Fibroblast of the conjunctiva (primary cell): Measurements from ENCODE around the gene DMRT2.

ENCODE experiments used
- DNase-seq: peaks from one replicate; pipeline ENCODE4 v3.0.0-alpha.2; 2010; ENCODE audit warnings: low read depth

DMRT2 gene

GRCh38 chr9:1050125-1050895 is at the start of gene DMRT2:
TSS of gene DMRT2 (plus strand) at chr9:1050357. CDS start at chr9:1051614, 1,257 bp downstream.
- DNase-seq, result peak; percentile 74

DNA sequence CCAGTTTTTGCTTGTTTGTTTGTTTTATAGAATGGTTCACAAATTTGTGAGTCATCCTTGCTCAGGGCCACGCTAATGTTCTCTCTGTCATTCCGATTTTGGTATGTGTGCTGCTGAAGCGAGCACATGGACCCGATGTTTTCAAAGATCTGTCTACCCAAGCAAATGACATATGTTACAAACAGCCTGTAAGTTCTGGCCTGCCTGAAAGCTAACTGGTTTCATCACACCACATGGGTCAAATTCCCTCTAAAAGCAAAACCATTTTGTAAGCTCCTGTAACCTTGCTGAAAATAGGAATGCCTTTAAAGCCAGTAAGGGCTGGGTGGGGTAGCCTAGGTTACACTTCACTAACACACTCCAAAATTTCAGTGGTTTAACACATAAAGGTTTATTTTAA is 48.3 kb upstream of the DMRT2 start:
- DNase-seq, result no peak

DNA sequence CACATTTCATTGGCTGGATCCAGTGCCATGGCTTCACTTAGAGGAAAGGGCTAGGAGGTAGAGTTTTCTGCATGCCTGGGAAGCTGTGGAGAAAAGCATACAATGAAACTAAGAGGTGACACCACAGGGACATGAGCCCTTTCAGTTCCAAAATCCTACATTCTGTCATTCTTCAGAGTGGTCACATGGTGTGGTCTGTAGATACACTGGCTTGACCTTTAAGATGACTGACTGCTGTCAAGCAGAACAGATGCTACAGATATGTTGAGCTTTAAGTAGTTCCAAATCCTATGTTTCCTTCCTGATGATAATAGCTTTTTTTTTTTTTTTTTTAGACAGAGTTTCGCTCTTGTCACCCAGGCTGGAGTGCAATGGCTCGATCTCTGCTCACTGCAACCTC is 47.5 kb upstream of the DMRT2 start:
- DNase-seq, result no peak

GRCh38 chr9:1005043-1005667 is 45.0 kb upstream of the DMRT2 start:
- peak; percentile 40 for DNase-seq

DNA sequence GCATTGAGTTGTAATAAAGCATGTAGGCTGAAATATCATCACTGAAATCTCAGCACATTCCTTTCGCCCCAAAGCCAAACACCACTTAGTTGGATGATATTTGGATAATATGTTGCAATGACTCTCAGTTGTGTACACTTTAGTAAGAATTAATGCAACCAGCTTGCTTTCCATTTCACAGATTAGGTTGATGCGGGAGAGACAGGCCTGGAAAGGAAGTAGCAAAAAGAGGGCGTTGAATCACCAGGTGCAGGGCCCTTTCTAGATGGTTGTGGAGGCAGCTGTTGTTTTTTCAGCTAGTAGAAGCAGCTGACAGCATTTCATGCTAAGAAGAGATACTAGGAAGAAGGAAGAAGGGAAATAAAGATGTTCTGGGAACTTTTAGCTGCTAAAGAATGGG is 42.8 kb upstream of the DMRT2 start:
- no peak for DNase-seq

GRCh38 chr9:1008216-1008615 is 41.9 kb upstream of the DMRT2 start:
- no peak for DNase-seq

- DNase-seq, result peak; percentile 63
These were observed 41.0 kb upstream of the DMRT2 start for GRCh38 chr9:1009101-1009707.

GRCh38 chr9:1013021-1013420 is 37.1 kb upstream of the DMRT2 start:
- no peak for DNase-seq

DNA sequence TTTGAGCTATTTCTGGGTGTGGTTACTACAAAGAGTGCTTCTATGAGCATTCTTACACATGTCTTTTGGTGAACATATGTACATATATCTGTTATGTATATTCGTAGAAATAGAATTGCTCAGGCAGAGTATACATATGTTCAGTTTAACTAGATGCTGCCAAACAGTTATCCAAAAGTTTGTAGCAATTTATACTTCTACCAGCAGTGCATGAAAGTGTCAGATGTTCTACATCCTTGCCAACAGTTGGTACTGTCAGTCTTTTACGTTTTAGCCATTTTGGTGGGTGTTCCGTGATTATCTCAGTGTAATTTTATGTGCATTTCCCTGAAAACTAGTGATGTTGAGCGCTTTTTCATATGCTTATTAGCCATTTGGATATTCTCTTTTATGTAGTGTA is 35.9 kb upstream of the DMRT2 start:
- DNase-seq, result no peak

- no peak for DNase-seq
These were observed 35.5 kb upstream of the DMRT2 start for GRCh38 chr9:1014640-1015039.

DNA sequence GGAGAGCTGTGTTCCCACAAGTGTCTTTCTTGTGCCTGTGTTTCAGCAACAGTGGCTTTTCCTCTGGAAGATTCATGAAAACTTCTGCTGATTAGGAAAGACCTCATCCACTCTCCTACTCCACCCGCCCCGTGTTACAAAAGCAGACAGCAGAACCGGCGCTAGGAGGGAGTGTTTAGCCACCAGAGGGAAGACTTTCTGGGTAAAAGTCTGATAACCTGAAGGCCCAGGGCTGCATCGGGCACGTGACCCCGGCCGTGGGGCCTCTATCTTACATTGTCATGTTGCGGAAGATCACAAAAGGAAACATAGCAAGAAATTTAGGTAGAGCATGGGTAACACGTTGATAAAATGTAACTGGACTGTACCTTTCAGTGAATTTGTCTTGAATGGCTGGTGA is 32.0 kb upstream of the DMRT2 start:
- no peak for DNase-seq

DNA sequence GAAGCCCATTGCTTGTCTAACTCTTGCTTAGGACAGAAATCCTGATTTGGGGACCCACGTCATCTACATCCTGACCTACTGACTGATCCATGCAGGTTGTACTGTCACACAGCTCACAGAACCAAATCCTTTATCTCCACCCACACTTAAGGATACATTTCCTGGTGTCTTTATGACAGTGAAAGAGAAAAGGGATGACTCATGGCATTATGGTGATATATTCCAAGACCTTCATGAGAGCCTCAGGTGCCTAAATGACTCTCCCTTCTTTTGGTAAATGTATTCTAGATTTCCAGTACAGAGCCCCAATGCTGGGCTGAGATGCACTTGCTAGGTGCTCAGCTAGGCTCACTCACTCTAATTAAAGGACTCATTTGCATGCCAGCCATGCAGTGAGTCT is 26.0 kb upstream of the DMRT2 start:
- DNase-seq, result no peak

DNA sequence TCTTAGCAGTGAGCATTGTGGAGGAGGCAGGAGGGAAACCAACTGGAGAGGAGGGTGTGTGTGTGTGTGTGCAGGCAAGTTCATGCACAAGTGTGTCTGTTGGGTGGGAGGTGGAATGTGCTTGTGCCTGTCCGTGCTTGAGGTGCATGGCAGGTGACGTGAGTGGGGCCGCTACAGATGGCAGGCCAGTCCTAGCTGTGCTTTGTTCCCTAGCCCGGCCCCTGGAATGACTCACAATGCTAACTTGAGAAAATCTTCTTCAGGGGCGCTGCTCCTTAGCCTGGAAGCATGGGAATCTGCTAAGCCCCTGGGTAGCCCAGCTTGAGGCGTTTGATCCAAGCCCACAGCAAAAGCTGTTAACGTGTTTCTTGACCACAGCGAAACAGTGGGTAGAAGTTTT is 25.0 kb upstream of the DMRT2 start:
- DNase-seq, result no peak

GRCh38 chr9:1026219-1026618 is 23.9 kb upstream of the DMRT2 start:
- no peak for DNase-seq

DNA sequence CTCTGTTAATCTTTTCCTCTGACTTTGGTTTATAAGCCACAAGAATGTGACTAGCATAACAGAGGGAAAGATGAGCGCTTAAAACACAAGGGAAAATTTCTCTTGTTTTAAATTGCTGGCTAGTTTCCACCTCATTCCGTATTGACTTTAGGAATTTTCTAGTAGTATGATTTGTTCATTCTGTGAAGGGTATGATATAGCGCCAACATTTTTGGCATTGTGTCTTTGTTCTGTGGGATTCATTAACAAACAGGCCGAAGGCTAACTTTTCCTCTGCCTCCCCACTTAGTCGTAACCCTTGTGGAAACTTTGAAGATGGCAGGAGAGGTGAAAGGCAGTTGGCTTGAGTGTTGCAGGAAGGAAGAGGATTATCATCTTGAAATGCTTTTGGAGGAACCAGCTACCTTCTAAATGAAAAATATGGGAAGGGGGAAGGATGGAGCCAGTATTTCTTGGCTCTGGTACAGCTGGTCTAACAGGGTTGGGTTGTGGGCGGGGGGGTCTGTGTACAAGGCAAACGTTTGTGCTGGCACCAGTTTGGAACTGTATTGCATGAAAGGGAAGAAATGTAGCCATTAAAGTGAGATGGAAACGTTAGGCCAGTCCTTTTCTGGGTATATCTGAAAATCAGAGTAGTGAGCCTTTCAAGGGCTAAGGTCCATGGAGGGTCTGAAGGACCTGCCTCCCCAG is 21.5 kb upstream of the DMRT2 start:
- DNase-seq, result no peak

DNA sequence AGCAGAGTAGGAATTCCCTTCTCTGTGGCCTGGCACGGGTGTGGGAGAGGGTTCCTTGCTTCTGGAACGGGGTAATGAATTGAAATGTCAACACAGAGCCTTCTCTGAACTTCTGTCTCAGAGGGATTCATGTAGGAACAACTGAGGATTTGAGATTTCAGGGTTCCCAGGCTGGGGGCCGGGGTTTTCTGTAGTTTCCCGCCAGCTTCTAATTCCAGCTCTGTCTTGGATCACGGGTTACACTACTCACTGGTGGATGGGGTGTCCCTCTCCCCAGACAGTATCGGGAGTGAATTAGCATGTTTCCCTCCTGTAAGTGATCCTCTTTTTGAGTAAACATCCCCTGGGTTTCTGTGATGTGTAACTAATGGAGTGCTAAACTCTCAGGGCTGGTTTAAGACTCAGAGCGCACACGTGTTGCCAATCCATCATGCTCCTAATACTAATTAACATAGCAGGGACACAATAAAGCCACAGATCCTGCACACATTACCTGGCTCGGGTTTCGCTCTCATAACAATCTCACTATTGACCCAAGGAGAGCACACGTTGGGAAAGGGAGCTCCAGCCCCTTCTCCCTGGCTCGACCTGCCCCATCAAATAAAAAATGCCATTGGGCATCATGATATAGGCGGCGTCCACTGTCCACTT is 18.1 kb upstream of the DMRT2 start:
- DNase-seq, result no peak

GRCh38 chr9:1034271-1034670 is 15.9 kb upstream of the DMRT2 start:
- no peak for DNase-seq

GRCh38 chr9:1039589-1039988 is 10.6 kb upstream of the DMRT2 start:
- DNase-seq, result no peak

DNA sequence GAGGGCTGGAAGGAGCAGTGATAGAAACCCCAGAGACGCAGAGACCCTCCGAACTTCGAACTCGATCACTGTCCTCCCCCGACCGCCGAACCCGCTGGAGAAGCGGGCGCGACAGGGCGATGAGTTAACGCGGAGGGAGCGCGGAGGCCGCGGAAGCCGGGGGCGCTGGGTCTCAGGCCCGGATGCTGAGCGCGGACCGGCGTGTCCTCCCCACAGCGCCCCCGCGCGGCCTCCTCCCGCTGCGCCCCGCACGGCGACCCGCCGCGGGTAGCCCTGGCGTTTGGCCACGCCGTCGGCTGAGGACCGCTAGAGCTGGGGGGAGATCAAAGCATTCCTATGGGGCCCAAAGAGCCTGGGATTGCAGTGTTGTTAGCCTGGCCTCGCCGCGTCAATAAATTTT is 7.7 kb upstream of the DMRT2 start:
- DNase-seq, result no peak

DNA sequence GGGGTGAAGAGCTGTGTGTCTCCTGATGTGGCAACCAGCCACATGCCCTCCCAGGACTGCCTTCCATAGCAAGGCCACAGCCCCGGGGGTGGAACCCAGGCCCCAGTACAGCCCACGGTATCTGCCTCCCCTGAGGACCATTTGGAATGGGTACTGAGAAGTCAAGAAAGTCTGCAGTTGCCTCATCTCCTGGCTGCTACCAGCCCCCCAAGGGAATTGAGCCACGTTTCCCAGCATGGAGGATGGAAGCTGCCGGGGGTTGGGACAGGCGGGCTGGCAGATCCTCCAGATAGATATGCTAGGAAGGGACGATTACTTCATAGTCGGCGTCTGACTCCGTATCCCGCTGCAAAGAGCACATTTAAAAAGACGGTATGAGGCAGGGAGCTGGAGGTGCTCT is 5.5 kb upstream of the DMRT2 start:
- DNase-seq, result no peak

- DNase-seq, result no peak
These were observed 3.3 kb upstream of the DMRT2 start for GRCh38 chr9:1046639-1047572.
